HEK293T (cell line): ENCODE measurements around the gene CSTPP1.

Experiments
- ELF4 ChIP-seq: fragments of 450-650 bp; IDR thresholded peaks from 2 replicates; pipeline ENCODE4 v1.6.1; 2017; ENCODE audit warnings: antibody characterized with exemption
- SUZ12 ChIP-seq: fragments of 450-650 bp; IDR thresholded peaks from 2 replicates; pipeline ENCODE4 v1.6.1; 2016; ENCODE audit warnings: mild to moderate bottlenecking
- TARDBP ChIP-seq: fragments of 450-650 bp; IDR thresholded peaks from 2 replicates; pipeline ENCODE4 v1.6.1; 2016
- TF ChIP-seq, protein P1 (sequence below): fragments of 450-650 bp; IDR thresholded peaks from 2 replicates; pipeline ENCODE4 v1.6.1; 2016

DNA sequence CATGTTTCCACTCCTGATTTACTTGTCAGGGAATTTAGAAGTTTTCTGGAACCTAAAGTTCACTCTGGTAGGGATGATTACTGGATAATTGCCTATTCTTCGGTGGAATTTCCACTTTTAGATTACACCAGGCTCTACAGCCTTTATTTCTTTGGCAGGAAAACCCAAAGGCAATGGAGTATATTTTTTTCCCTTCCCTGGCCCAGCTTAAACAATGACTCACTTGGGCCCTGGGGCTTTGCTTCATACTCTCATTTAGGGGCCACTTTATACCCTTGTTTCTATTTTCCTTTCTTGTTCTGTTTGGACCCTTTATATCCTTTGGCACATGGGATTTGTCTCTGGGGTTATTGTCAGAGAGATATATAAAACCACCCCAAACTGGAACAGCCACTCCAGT lies 114.7 kb downstream of the CSTPP1 start:
- TF ChIP-seq ELF4 (no peak), SUZ12 (no peak), TARDBP (no peak)
- TF ChIP-seq, protein P1, sequence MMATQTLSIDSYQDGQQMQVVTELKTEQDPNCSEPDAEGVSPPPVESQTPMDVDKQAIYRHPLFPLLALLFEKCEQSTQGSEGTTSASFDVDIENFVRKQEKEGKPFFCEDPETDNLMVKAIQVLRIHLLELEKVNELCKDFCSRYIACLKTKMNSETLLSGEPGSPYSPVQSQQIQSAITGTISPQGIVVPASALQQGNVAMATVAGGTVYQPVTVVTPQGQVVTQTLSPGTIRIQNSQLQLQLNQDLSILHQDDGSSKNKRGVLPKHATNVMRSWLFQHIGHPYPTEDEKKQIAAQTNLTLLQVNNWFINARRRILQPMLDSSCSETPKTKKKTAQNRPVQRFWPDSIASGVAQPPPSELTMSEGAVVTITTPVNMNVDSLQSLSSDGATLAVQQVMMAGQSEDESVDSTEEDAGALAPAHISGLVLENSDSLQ: no peak
